OCI-LY1 (cell line): Measurements from ENCODE around the gene FRMD5.

ENCODE experiments used
- H2AFZ ChIP-seq: fragments of 200-600 bp; sonication (generic), shearing (Covaris generic); 2 replicates; pipeline ENCODE4 v1.6.0; 2014; ENCODE audit warnings: antibody characterized with exemption, mild to moderate bottlenecking, low read length
- H3F3A ChIP-seq: fragments of 200-600 bp; sonication (generic), shearing (Covaris generic); 2 replicates; pipeline ENCODE4 v1.6.0; 2014; ENCODE audit warnings: mild to moderate bottlenecking, antibody characterized with exemption, low read length, moderate library complexity; ENCODE audit not compliant: insufficient read depth
- H3K27ac ChIP-seq: fragments of 200-600 bp; sonication (generic); 2 replicates; pipeline ENCODE4 v1.5.1; 2014; ENCODE audit warnings: low read length, mixed run types, mild to moderate bottlenecking, low read depth; ENCODE audit not compliant: poor library complexity, severe bottlenecking
- H3K27me3 ChIP-seq: fragments of 200-600 bp; sonication (generic); 2 replicates; pipeline ENCODE4 v1.6.0; 2014; ENCODE audit warnings: antibody characterized with exemption, mild to moderate bottlenecking, low read length, moderate library complexity; ENCODE audit not compliant: insufficient read depth
- H3K36me3 ChIP-seq: fragments of 200-600 bp; sonication (generic); 2 replicates; pipeline ENCODE4 v1.6.1; 2014; ENCODE audit warnings: mild to moderate bottlenecking, antibody characterized with exemption, low read length, moderate library complexity, mixed read lengths; ENCODE audit not compliant: insufficient read depth
- H3K4me1 ChIP-seq: fragments of 200-600 bp; sonication (generic); 2 replicates; pipeline ENCODE4 v1.5.1; 2014; ENCODE audit warnings: mild to moderate bottlenecking, low read length, moderate library complexity; ENCODE audit not compliant: insufficient read depth, severe bottlenecking
- H3K4me2 ChIP-seq: fragments of 200-600 bp; sonication (generic), shearing (Covaris generic); 2 replicates; pipeline ENCODE4 v1.6.1; 2014; ENCODE audit warnings: low read length
- H3K4me3 ChIP-seq: fragments of 200-600 bp; sonication (generic); 2 replicates; pipeline ENCODE4 v1.5.1; 2014; ENCODE audit warnings: low read length, low read depth, mild to moderate bottlenecking, mixed read lengths; ENCODE audit not compliant: poor library complexity, severe bottlenecking
- H3K79me2 ChIP-seq: fragments of 200-600 bp; shearing (Covaris generic); 2 replicates; pipeline ENCODE4 v1.6.1; 2016; ENCODE audit warnings: mixed run types, low read length, mixed read lengths; ENCODE audit not compliant: insufficient read depth
- H3K9ac ChIP-seq: fragments of 200-600 bp; sonication (generic), shearing (Covaris generic); 2 replicates; pipeline ENCODE4 v1.6.1; 2014; ENCODE audit warnings: mild to moderate bottlenecking, low read length, mixed read lengths
- H3K9me2 ChIP-seq: fragments of 200-600 bp; sonication (generic), shearing (Covaris generic); 2 replicates; pipeline ENCODE4 v1.6.1; 2014; ENCODE audit warnings: low read depth, mild to moderate bottlenecking, low read length, mixed read lengths
- H3K9me3 ChIP-seq: fragments of 200-600 bp; shearing (Covaris generic); 2 replicates; pipeline ENCODE4 v1.6.1; 2014; ENCODE audit warnings: low read length, mixed read lengths
- H4K20me1 ChIP-seq: fragments of 200-600 bp; sonication (generic), shearing (Covaris generic); 2 replicates; pipeline ENCODE4 v1.6.0; 2016; ENCODE audit warnings: mild to moderate bottlenecking, low read length; ENCODE audit not compliant: insufficient read depth
- CTCF ChIP-seq: fragments of 200-600 bp; sonication (generic), shearing (Covaris generic); IDR thresholded peaks from 2 replicates; pipeline ENCODE4 v1.5.1; 2017; ENCODE audit warnings: mild to moderate bottlenecking, antibody characterized with exemption, low read length, moderate library complexity, mixed read lengths
- EZH2 ChIP-seq: fragments of 200-600 bp; sonication (generic), shearing (Covaris generic); IDR thresholded peaks from 2 replicates; pipeline ENCODE4 v1.8.0; 2017; ENCODE audit warnings: borderline replicate concordance, mixed run types, mild to moderate bottlenecking, antibody characterized with exemption, low read length, moderate library complexity, mixed read lengths

Gene FRMD5

GRCh38 chr15:44181410-44181809, 13.7 kb downstream of the FRMD5 start:
- no peak overlapping the region for H3K9ac ChIP-seq
- H2AFZ ChIP-seq, result no peak overlapping the region
- no peaks in the 10 kb centered on the region for H3K9me3 ChIP-seq
- H3K79me2 ChIP-seq, result no peaks in the 10 kb centered on the region
- H3K9me2 ChIP-seq, result no peaks in the 10 kb centered on the region
- H3K4me3 ChIP-seq, result no peak overlapping the region
- no peaks in the 10 kb centered on the region for H4K20me1 ChIP-seq
- no peaks in the 10 kb centered on the region for H3K36me3 ChIP-seq
- H3K27ac ChIP-seq, result no peak overlapping the region
- no peak for TF ChIP-seq EZH2
- no peak for TF ChIP-seq CTCF
- H3K27me3 ChIP-seq, result no peaks in the 10 kb centered on the region; the same call in 1 of the 2 replicates
- H3K4me2 ChIP-seq, result no peak overlapping the region
- H3F3A ChIP-seq, result no peaks in the 10 kb centered on the region
- no peaks in the 10 kb centered on the region for H3K4me1 ChIP-seq

GRCh38 chr15:44177139-44177538, 17.9 kb downstream of the FRMD5 start:
- no peaks in the 10 kb centered on the region for H3K79me2 ChIP-seq
- H2AFZ ChIP-seq, result no peak overlapping the region
- TF ChIP-seq CTCF (no peak), EZH2 (no peak)
- no peaks in the 10 kb centered on the region for H3K9me2 ChIP-seq
- no peaks in the 10 kb centered on the region for H4K20me1 ChIP-seq
- H3K4me2 ChIP-seq, result no peak overlapping the region
- H3K9ac ChIP-seq, result no peak overlapping the region
- H3K4me1 ChIP-seq, result no peaks in the 10 kb centered on the region
- no peaks in the 10 kb centered on the region for H3K36me3 ChIP-seq
- no peak overlapping the region for H3K4me3 ChIP-seq
- no peak overlapping the region for H3K27ac ChIP-seq
- H3F3A ChIP-seq, result no peaks in the 10 kb centered on the region
- no peaks in the 10 kb centered on the region for H3K9me3 ChIP-seq
- no peaks in the 10 kb centered on the region; the same call in 1 of the 2 replicates for H3K27me3 ChIP-seq

- no peak overlapping the region for H3K4me2 ChIP-seq
- H2AFZ ChIP-seq, result no peak overlapping the region
- TF ChIP-seq CTCF (no peak), EZH2 (no peak)
- no peak overlapping the region for H3K9ac ChIP-seq
- H3K36me3 ChIP-seq, result no peaks in the 10 kb centered on the region
- H4K20me1 ChIP-seq, result no peaks in the 10 kb centered on the region
- H3K4me3 ChIP-seq, result no peak overlapping the region
- H3K27ac ChIP-seq, result no peak overlapping the region
- H3K9me2 ChIP-seq, result no peaks in the 10 kb centered on the region
- no peaks in the 10 kb centered on the region for H3K79me2 ChIP-seq
- H3F3A ChIP-seq, result no peaks in the 10 kb centered on the region
- no peaks in the 10 kb centered on the region for H3K9me3 ChIP-seq
- H3K4me1 ChIP-seq, result no peaks in the 10 kb centered on the region
- no peaks in the 10 kb centered on the region; the same call in 1 of the 2 replicates for H3K27me3 ChIP-seq
These were observed 21.3 kb downstream of the FRMD5 start for GRCh38 chr15:44173813-44174212.
